Midbrain (tissue), 1 donor: ENCODE results near the gene FBXO24.
A peak's percentile ranks its signal among the peaks of the same experiment; 100 is the strongest.

Source experiments
- DNase-seq: peaks from one replicate; lab custom pipeline; 2025; lab: John Stamatoyannopoulos, UW

FBXO24 gene

GRCh38 chr7:100590077-100590737 lies 4.1 kb downstream of the FBXO24 start:
- DNase-seq, result no peak

- DNase-seq, result no peak
These were observed 5.5 kb downstream of the FBXO24 start for GRCh38 chr7:100591596-100591995.

DNA sequence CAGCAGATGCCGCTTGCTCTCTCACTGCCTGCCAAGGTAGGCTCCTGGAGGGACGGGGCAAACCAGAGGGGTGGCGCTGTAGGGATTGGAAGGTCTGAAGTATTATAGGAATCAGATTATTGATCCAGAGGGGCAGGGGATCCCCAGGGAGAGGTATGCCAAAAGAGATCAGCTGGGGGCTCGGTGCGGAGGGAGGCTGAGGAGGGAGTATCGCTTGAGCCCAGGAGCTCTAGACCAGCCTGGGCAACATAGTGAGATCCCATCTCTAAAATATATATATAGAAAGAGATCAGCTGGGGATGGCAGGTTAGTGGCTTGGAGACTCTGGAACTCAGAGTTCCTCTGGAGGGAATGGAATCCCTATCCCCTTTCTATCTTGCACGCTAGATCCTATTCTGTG lies 9.1 kb downstream of the FBXO24 start:
- DNase-seq, result no peak

GRCh38 chr7:100598425-100598824 lies 12.3 kb downstream of the FBXO24 start:
- DNase-seq, result no peak

DNA sequence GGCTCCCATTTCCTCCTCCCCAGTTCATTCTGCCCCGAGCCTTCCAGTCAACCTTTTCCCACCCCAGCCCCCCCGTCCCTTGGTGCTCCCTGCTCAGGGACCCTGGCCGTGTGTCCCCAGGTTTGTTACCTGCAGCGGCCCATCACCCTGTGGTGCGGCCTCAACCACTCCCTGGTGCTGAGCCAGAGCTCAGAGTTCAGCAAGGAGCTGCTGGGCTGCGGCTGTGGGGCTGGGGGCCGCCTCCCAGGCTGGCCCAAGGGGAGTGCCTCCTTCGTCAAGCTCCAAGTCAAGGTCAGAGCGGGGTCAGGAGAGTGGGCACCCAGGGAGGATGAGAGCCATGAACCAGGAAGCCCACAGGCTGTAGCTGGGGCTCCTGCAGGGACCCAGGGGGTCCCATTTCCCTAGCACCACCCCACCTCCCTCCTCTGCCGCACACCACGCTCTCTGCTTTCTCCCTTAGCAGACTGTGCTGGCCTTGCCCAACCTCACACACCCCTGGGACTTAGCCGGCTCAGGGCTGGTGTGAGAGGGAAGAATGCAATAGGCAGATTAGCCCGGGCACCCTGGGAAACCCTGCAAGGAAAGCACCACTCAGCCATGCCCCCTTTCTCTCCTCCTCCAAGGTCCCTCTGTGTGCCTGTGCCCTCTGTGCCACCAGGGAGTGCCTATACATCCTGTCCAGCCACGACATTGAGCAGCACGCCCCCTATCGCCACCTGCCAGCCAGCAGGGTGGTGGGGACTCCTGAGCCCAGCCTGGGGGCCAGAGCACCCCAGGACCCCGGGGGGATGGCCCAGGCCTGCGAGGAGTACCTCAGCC lies 14.0 kb downstream of the FBXO24 start:
- no peak for DNase-seq

DNA sequence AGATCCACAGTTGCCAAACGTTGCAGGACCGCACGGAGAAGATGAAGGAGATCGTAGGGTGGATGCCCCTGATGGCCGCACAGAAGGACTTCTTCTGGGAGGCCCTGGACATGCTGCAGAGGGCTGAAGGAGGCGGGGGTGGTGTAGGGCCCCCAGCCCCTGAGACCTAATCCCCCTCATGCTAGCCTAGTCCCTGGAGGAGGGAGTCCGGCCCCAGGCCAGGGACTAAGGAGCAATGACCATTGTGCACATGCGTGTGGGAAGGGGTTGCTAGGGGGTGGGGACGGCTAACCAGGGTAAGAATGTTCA lies 14.6 kb downstream of the FBXO24 start:
- no peak for DNase-seq

- no peak for DNase-seq
These were observed 17.0 kb downstream of the FBXO24 start for GRCh38 chr7:100602889-100603725.

- no peak for DNase-seq
These were observed 17.5 kb downstream of the FBXO24 start for GRCh38 chr7:100603726-100604027.

GRCh38 chr7:100604028-100604975 lies 18.2 kb downstream of the FBXO24 start:
- peak; percentile 44 for DNase-seq

- no peak for DNase-seq
These were observed 19.1 kb downstream of the FBXO24 start for GRCh38 chr7:100604976-100605911.

GRCh38 chr7:100606313-100606712 lies 20.2 kb downstream of the FBXO24 start:
- no peak for DNase-seq

DNA sequence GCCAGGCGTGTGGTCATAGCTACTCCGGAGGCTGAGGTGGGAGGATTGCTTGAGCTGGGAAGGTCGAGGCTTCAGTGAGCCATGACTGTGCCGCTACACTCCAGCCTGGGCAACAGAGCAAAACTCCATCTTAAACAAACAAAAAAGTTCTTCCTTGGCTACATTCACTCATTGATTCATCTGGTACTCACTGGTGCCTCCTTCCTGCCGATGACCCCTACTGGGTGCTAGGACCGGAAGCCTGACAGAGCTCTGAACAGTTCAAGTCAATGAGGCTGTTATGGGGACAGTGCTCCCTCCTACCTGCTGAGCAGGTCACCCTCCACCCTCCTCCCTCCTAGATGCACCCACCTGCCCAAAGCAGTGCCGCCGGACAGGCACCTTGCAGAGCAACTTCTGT lies 21.0 kb downstream of the FBXO24 start:
- no peak for DNase-seq

DNA sequence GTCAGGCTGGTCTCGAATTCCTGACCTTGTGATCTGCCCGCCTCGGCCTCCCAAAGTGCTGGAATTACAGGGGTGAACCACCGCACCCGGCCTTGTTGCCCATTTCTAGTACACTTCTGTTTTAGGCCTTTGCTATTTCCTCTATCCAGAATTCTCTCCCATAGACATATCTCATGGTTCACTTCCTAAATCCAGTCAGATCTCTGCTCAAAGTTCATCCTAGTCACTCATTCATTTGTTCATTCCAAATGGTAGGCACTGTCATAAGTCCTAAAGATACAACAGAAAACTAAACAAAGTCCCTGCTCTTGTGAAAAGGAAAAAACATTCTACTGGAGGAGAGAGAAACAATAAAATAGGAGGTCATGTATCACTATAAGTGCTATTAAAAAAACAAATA lies 23.8 kb downstream of the FBXO24 start:
- no peak for DNase-seq

DNA sequence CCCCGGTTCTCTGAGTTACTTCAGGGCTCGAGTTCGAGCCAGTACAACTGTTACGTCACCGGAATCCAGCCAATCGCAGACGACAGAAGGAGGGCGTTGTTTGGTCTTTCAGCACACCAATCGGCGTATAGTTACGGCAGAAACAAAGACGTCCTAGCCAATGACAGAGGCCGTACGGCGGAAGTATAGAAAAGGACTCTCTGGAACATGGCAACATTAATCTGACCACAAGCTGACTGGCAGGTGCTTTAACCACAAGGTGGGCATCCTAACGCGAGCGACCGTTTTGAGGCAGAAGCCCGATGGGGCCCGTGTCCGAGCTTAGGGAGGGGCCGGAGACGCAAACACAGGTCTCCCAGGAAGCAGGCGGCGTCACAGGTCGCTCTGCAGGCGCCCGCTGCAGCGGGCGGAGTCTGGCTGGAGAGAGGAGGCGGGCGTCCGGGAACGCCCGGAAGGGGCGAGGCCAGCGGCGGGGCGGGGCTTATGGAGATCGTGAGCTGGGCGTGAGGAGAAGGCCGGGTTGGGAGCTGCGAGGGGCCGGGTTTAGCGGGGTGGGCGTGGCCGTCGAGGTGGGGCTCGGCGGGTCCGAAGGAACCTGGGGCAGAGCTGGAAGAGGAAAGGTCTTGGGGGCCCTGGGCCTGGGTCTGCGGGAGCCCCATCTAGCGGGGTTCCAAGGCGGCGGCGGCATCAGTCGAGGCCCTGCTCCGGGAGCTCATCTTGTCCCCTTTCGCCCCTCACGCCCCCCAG lies 26.0 kb downstream of the FBXO24 start, which contains the start of gene MOSPD3:
Gene MOSPD3, plus strand, starts transcription at position 558 of the 747 bp plus-strand sequence. CDS start 252 bp downstream, outside the sequence.
- peak; percentile 99 for DNase-seq

GRCh38 chr7:100612730-100613390 lies 26.7 kb downstream of the FBXO24 start:
- no peak for DNase-seq

GRCh38 chr7:100613412-100614175 lies 27.5 kb downstream of the FBXO24 start:
- DNase-seq, result no peak

DNA sequence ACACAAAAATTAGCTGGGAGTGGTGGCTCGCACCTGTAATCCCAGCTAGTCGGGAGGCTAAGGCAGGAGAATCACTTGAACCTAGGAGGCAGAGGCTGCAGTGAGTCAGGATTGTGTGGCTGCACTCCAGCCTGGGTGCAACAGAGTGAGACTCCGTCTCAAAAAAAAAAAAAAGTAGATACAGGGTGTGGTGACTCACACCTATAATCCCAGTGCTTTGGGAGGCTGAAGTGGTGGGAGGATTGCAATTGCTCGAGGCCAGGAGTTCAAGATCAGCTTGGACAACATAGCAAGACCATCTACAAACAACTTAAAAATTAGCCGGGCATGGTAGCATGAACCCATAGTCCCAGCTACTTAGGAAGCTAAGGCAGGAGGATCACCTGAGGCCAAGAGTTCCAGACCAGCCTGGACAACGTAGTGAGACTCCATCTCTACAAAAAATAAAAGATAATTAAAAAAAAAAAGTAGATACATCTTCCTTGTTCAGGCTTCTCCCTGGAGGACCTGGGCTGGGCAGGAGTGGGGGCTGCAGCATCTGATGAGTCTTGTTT lies 28.3 kb downstream of the FBXO24 start:
- no peak for DNase-seq

DNA sequence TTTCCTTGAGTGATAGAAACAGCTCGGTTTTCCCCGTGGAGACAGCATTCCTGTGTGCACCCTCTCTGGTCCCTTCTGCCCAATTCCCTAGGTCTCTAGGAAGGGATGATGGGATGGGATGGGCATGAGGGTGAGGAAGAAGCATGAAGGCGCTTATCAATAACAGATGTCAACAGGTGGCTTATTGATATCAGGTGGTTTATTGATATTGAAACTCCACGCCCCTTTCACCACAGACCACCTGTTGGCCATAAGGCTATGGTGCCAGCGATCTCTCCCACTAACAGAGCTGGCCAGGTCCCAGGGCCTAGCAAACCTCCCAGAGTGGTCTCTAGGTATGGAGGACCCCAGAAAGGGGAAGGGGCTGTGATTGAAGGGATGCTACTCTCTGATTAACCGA lies 34.1 kb downstream of the FBXO24 start:
- DNase-seq, result no peak
